ENCODE results near the gene SORBS1.

Gene SORBS1

DNA sequence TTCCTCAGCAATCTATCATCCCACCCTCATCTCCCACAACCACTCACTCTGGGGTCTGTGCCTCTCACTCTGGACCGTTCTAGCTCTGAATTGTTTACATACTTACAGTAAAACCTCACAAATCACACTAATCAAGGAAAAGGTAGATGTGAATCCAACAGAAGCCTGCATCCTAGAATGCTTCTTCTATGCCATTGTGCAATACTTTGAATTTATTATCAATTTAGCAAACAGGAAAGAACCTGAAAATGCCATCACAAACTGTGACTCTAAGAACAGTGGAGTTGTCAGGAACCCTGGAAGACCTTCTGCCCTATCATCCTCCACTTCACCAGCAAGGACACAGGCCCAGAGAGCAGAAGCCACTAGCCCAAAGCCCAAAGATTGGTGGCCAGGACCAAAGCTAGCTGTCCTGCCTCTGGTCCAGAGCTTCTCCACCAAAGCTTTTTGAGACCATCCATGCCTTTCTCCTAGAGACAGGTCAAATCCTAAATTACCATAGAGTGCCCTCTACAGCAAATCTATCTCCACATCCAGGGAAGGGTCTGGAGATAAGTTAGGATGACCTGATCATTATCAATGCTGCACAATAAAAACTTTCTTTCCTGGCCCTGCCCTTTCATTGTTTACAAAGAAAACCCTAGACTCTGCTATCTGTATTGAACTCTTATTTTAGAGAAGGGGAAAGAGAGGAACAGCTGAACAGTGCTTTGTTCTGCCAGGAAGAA is 2.4 kb downstream of the SORBS1 start:
- no peak for DNase-seq (ENCODE audit: low read depth in 1 of 2, low spot score in 1 of 2)
- H3K4me3 ChIP-seq (replicated peaks; ENCODE audit: insufficient read depth, low read length) = no peak overlapping the region
- no peak overlapping the region for H3K27ac ChIP-seq (replicated peaks)
- H3K27me3 ChIP-seq (ENCODE audit: insufficient read depth, poor library complexity, severe bottlenecking) = peaks cover 15% of the 10 kb centered on the region
- TF ChIP-seq, protein P1, sequence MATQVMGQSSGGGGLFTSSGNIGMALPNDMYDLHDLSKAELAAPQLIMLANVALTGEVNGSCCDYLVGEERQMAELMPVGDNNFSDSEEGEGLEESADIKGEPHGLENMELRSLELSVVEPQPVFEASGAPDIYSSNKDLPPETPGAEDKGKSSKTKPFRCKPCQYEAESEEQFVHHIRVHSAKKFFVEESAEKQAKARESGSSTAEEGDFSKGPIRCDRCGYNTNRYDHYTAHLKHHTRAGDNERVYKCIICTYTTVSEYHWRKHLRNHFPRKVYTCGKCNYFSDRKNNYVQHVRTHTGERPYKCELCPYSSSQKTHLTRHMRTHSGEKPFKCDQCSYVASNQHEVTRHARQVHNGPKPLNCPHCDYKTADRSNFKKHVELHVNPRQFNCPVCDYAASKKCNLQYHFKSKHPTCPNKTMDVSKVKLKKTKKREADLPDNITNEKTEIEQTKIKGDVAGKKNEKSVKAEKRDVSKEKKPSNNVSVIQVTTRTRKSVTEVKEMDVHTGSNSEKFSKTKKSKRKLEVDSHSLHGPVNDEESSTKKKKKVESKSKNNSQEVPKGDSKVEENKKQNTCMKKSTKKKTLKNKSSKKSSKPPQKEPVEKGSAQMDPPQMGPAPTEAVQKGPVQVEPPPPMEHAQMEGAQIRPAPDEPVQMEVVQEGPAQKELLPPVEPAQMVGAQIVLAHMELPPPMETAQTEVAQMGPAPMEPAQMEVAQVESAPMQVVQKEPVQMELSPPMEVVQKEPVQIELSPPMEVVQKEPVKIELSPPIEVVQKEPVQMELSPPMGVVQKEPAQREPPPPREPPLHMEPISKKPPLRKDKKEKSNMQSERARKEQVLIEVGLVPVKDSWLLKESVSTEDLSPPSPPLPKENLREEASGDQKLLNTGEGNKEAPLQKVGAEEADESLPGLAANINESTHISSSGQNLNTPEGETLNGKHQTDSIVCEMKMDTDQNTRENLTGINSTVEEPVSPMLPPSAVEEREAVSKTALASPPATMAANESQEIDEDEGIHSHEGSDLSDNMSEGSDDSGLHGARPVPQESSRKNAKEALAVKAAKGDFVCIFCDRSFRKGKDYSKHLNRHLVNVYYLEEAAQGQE (IDR thresholded peaks at IDR 0.05; ENCODE audit: insufficient replicate concordance, low read depth) = no peak
- TF ChIP-seq, protein P2, sequence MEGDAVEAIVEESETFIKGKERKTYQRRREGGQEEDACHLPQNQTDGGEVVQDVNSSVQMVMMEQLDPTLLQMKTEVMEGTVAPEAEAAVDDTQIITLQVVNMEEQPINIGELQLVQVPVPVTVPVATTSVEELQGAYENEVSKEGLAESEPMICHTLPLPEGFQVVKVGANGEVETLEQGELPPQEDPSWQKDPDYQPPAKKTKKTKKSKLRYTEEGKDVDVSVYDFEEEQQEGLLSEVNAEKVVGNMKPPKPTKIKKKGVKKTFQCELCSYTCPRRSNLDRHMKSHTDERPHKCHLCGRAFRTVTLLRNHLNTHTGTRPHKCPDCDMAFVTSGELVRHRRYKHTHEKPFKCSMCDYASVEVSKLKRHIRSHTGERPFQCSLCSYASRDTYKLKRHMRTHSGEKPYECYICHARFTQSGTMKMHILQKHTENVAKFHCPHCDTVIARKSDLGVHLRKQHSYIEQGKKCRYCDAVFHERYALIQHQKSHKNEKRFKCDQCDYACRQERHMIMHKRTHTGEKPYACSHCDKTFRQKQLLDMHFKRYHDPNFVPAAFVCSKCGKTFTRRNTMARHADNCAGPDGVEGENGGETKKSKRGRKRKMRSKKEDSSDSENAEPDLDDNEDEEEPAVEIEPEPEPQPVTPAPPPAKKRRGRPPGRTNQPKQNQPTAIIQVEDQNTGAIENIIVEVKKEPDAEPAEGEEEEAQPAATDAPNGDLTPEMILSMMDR (IDR thresholded peaks at IDR 0.05; ENCODE audit: insufficient read depth, low read length) = no peak
- TF ChIP-seq GABPA (IDR thresholded peaks at IDR 0.05; ENCODE audit: low read depth) (no peak), SPI1 (IDR thresholded peaks at IDR 0.05; ENCODE audit: borderline replicate concordance, low read depth) (no peak), POLR2AphosphoS5 (IDR thresholded peaks at IDR 0.05; ENCODE audit: low read depth) (no peak)

DNA sequence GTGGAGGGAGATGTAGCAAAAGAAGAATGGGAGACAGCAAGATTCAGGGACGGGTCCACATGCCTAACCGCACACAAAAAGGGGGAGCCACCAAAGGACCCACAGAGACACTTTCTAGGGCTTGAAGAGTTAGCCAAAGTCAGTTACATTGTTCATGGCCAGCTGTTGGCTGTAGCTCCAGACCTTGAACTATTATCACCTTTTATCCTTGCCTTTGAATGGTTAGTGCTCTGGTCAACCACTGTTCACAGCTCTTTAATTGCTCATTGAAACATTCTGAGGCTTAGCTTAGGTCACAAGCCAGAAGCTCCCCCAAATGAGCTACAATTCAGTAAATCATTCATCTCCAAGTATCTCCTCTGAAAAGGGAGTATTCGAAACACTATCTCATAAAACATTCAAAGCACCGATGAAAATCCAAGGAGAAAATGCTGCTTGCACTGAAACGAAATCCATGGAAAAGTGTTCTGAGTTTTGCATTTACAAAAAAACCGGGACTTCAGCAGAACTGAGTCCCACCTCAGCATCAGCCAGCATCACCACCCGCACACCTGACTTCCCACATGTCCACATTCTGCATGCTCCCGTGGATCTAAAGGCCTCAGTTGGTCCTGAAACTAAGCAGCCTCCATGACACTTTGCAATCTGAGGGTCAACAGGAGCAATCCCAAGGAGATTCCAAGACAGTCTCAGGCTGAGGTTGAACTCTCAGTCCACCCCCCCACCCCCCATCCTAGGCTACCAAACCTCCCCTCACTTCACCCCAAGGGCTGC is 4.0 kb downstream of the SORBS1 start:
- Histone ChIP-seq H3K27me3 (ENCODE audit: insufficient read depth, poor library complexity, severe bottlenecking) (peaks cover 15% of the 10 kb centered on the region), H3K4me3 (replicated peaks; ENCODE audit: insufficient read depth, low read length) (no peak overlapping the region), H3K27ac (replicated peaks) (no peak overlapping the region)
- TF ChIP-seq, protein P1 (IDR thresholded peaks at IDR 0.05; ENCODE audit: insufficient replicate concordance, low read depth) = no peak
- TF ChIP-seq SPI1 (IDR thresholded peaks at IDR 0.05; ENCODE audit: borderline replicate concordance, low read depth) (no peak), POLR2AphosphoS5 (IDR thresholded peaks at IDR 0.05; ENCODE audit: low read depth) (no peak), GABPA (IDR thresholded peaks at IDR 0.05; ENCODE audit: low read depth) (no peak)
- TF ChIP-seq, protein P2 (IDR thresholded peaks at IDR 0.05; ENCODE audit: insufficient read depth, low read length) = no peak
- DNase-seq (ENCODE audit: low read depth in 1 of 2, low spot score in 1 of 2) = no peak

DNA sequence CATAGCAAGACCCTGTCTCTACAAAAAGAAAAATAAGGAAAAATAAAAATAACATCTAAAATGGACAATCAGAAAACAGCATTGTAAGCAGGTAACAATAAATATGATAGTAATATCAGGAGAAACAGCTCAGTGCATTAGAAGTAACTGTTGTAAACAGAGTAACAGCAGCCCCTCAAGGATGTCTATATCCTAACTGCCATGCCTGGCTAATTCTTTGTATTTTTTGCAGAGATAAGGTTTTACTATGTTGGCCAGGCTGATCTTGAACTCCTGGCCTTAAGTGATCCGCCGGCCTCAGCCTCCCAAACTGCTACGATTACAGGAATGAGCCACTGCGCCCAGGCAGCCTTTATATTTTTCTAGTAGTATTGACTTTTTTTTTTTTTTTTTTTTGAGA is 7.5 kb downstream of the SORBS1 start:
- Histone ChIP-seq H3K4me3 (replicated peaks; ENCODE audit: insufficient read depth, low read length) (no peak overlapping the region), H3K27me3 (ENCODE audit: insufficient read depth, poor library complexity, severe bottlenecking) (peaks cover 4% of the 10 kb centered on the region), H3K27ac (replicated peaks) (no peak overlapping the region)
- TF ChIP-seq, protein P2 (IDR thresholded peaks at IDR 0.05; ENCODE audit: insufficient read depth, low read length) = no peak
- TF ChIP-seq SPI1 (IDR thresholded peaks at IDR 0.05; ENCODE audit: borderline replicate concordance, low read depth) (no peak), GABPA (IDR thresholded peaks at IDR 0.05; ENCODE audit: low read depth) (no peak)
- TF ChIP-seq, protein P1 (IDR thresholded peaks at IDR 0.05; ENCODE audit: insufficient replicate concordance, low read depth) = no peak
- DNase-seq (ENCODE audit: low read depth in 1 of 2, low spot score in 1 of 2) = no peak
